Measurements from ENCODE around the gene ACAD11. TPM values are rescaled to one million over a fixed set of nuclear protein-coding genes. Genes with fewer than 3 reads are reported as not detected.

The ACAD11 gene
- total RNA-seq, 1 experiment from 2014 or later: 12.6 TPM

GRCh38 chr3:132628157-132628556 lies 31.5 kb downstream of the ACAD11 start:
- ATAC-seq: no peak
- TF ChIP-seq ZFX (IDR thresholded peaks at IDR 0.05): no peak
- TF ChIP-seq FOSL1 (IDR thresholded peaks at IDR 0.05; ENCODE audit: low read depth): no peak
- TF ChIP-seq RAD21 (IDR thresholded peaks at IDR 0.05; ENCODE audit: low read depth): no peak
- no peak for TF ChIP-seq CBX3 (IDR thresholded peaks at IDR 0.05; ENCODE audit: low read depth)
- TF ChIP-seq EGR1 (IDR thresholded peaks at IDR 0.05; ENCODE audit: low read depth): no peak
- TF ChIP-seq ZNF274 (IDR thresholded peaks at IDR 0.05; ENCODE audit: low read depth, low read length): no peak
- no peak for TF ChIP-seq SRF (IDR thresholded peaks at IDR 0.05; ENCODE audit: low read depth)
- no peak for TF ChIP-seq POLR2A (IDR thresholded peaks at IDR 0.05; ENCODE audit: borderline replicate concordance, extremely low read depth, insufficient read depth, insufficient read length)
- TF ChIP-seq ELF1 (IDR thresholded peaks at IDR 0.05; ENCODE audit: borderline replicate concordance, low read depth): no peak
- no peak for TF ChIP-seq MAX (IDR thresholded peaks at IDR 0.05)
- no peak for TF ChIP-seq TCF7L2 (IDR thresholded peaks at IDR 0.05; ENCODE audit: borderline replicate concordance, extremely low read depth, insufficient read depth, insufficient read length)
- TF ChIP-seq JUND (IDR thresholded peaks at IDR 0.05): no peak
- TF ChIP-seq CTCF (IDR thresholded peaks at IDR 0.05 in 2 of 3, conservative IDR thresholded peaks at IDR 0.05 in 1 of 3; ENCODE audit: borderline replicate concordance in 1 of 3, insufficient read depth in 1 of 3, low read depth in 2 of 3, low read length in 2 of 3): no peak
- no peak for TF ChIP-seq EZH2 (IDR thresholded peaks at IDR 0.05)
- no peak for TF ChIP-seq POLR2AphosphoS5 (IDR thresholded peaks at IDR 0.05; ENCODE audit: low read depth, low read length)
- TF ChIP-seq REST (IDR thresholded peaks at IDR 0.05; ENCODE audit: low read depth): no peak
- TF ChIP-seq ZBTB33 (IDR thresholded peaks at IDR 0.05; ENCODE audit: extremely low read depth, insufficient replicate concordance, low read length): no peak
- no peak for TF ChIP-seq SP1 (IDR thresholded peaks at IDR 0.05; ENCODE audit: low read depth)
- H3K4me3 ChIP-seq (replicated peaks in 1 of 2; ENCODE audit: low read depth in 1 of 2, low read length in 2 of 2): no peak overlapping the region
- CTCF ChIA-PET: no interaction called here
- H3K9me3 ChIP-seq (ENCODE audit: control insufficient read depth in 1 of 2, insufficient read depth in 1 of 2, low read depth in 1 of 2, low read length in 2 of 2): no peaks in the 10 kb centered on the region
- H2AFZ ChIP-seq (ENCODE audit: low read depth, low read length, poor library complexity, severe bottlenecking): no peak overlapping the region
- no TSS peak for BruUV-seq (replicated peaks)
- DNase-seq (ENCODE audit: low read depth, low spot score): no peak
- POLR2A ChIA-PET: no interaction called here
- intact Hi-C loops (cut with micrococcal nuclease): no loop called here
- RAD21 ChIA-PET (ENCODE audit: low non-redundant PET in 1 of 2, low total read pairs in 2 of 2, uncharacterized antibody in 2 of 2, unreplicated experiment in 2 of 2): no interaction called here
- H3K27me3 ChIP-seq (ENCODE audit: insufficient read depth, low read length): no peaks in the 10 kb centered on the region
- H3K9me2 ChIP-seq (ENCODE audit: insufficient read depth): no peaks in the 10 kb centered on the region
- no peaks in the 10 kb centered on the region for H4K20me1 ChIP-seq (ENCODE audit: insufficient read depth)
- no peaks in the 10 kb centered on the region for H3K36me3 ChIP-seq (ENCODE audit: control insufficient read depth in 1 of 2, insufficient read depth in 2 of 2, low read length in 2 of 2)
- H3K9ac ChIP-seq (ENCODE audit: low read length): no peak overlapping the region
- H3K27ac ChIP-seq (ENCODE audit: low read depth, low read length): no peak overlapping the region
- H3K4me2 ChIP-seq (ENCODE audit: low read length): no peak overlapping the region
- H3K4me1 ChIP-seq (ENCODE audit: control insufficient read depth in 1 of 2, insufficient read depth in 2 of 2, low read length in 2 of 2): peaks cover 0 to 15% of the 10 kb centered on the region in 2 experiments; a peak in 2 of 4 replicates
- H3K79me2 ChIP-seq (ENCODE audit: insufficient read depth, low read length): no peaks in the 10 kb centered on the region

Measured in HCT116 (cell line).